ENCODE data around the gene NRSN1.

- TF ChIP-seq CTCF (IDR thresholded peaks at IDR 0.05; ENCODE audit: low read depth, low read length, poor library complexity, severe bottlenecking) (no peak), EZH2phosphoT487 (IDR thresholded peaks at IDR 0.05; ENCODE audit: borderline replicate concordance, low read length) (no peak)
Observed at GRCh38 chr6:24080711-24081110, 45.3 kb upstream of the NRSN1 start.
